AG08395 (cell line): ENCODE measurements around the gene NINL.
A peak's percentile ranks its signal among the peaks of the same experiment; 100 is the strongest.
"Not testable (repeated sequence)": the region's sequence is repeated elsewhere in the genome, so short reads cannot be mapped to it uniquely, and the experiment has no call there.

Source experiments
- DNase-seq: peaks from one replicate; pipeline ENCODE4 v3.0.0; 2012; ENCODE audit warnings: mixed read lengths, low spot score

The NINL gene

GRCh38 chr20:25532971-25533391 is 52.4 kb downstream of the NINL start:
- DNase-seq = peak; percentile 58

GRCh38 chr20:25532015-25532751 is 53.1 kb downstream of the NINL start:
- no peak for DNase-seq

- DNase-seq = no peak
These were observed 55.9 kb downstream of the NINL start for GRCh38 chr20:25529295-25529951.

- DNase-seq = no peak
These were observed 57.4 kb downstream of the NINL start for GRCh38 chr20:25527949-25528348.

- DNase-seq = no peak
These were observed 58.9 kb downstream of the NINL start for GRCh38 chr20:25526446-25526845.

GRCh38 chr20:25525867-25526266 is 59.5 kb downstream of the NINL start:
- peak; percentile 98 for DNase-seq

- no peak for DNase-seq
These were observed 60.0 kb downstream of the NINL start for GRCh38 chr20:25525295-25525694.

- DNase-seq = no peak
These were observed 63.9 kb downstream of the NINL start for GRCh38 chr20:25521382-25521781.

GRCh38 chr20:25517124-25517523 is 68.2 kb downstream of the NINL start:
- DNase-seq = no peak

GRCh38 chr20:25514747-25515340 is 70.5 kb downstream of the NINL start:
- no peak for DNase-seq

- DNase-seq = no peak
These were observed 71.1 kb downstream of the NINL start for GRCh38 chr20:25514195-25514594.

- no peak for DNase-seq
These were observed 72.6 kb downstream of the NINL start for GRCh38 chr20:25512709-25513108.

GRCh38 chr20:25511183-25511582 is 74.1 kb downstream of the NINL start:
- no peak for DNase-seq

- no peak for DNase-seq
These were observed 74.6 kb downstream of the NINL start for GRCh38 chr20:25510721-25511120.

GRCh38 chr20:25510202-25510601 is 75.1 kb downstream of the NINL start:
- DNase-seq = no peak

- DNase-seq = no peak
These were observed 76.2 kb downstream of the NINL start for GRCh38 chr20:25509084-25509483.

GRCh38 chr20:25508083-25508770 is 77.1 kb downstream of the NINL start:
- peak; percentile 34 for DNase-seq

- no peak for DNase-seq
These were observed 77.8 kb downstream of the NINL start for GRCh38 chr20:25507385-25508082.

- no peak for DNase-seq
These were observed 80.8 kb downstream of the NINL start for GRCh38 chr20:25504366-25505135.

- DNase-seq = no peak
These were observed 81.4 kb downstream of the NINL start for GRCh38 chr20:25503936-25504335.

- DNase-seq = not testable (repeated sequence)
These were observed 82.2 kb downstream of the NINL start for GRCh38 chr20:25503051-25503639.
